Measurements from ENCODE around the gene NUP37. TPM values are rescaled to one million over a fixed set of nuclear protein-coding genes. Genes with fewer than 3 reads are reported as not detected.

The NUP37 gene
- polyA plus RNA-seq, 1 experiment: 62.5 TPM

DNA sequence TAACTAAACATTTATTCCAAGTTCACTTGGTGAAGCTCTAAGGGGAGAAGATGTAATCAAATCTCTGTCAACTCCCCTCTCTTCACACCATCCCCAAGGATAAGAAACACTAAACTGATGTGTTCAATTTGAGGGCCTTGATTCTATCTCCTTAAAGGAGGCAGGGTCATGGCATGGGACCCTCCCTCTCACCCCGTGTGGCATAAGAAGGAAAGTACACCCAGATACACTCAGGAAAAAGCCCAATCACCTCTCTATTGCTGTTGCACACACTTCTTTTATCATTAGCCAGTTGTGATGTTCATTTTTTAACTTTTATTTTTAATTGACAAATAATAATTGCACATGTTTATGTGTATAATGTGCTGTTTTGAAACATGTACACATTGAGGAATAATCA is 93.2 kb downstream of the NUP37 start:
- no peak for DNase-seq (ENCODE audit: low read depth, low spot score)
- TF ChIP-seq, protein P1, sequence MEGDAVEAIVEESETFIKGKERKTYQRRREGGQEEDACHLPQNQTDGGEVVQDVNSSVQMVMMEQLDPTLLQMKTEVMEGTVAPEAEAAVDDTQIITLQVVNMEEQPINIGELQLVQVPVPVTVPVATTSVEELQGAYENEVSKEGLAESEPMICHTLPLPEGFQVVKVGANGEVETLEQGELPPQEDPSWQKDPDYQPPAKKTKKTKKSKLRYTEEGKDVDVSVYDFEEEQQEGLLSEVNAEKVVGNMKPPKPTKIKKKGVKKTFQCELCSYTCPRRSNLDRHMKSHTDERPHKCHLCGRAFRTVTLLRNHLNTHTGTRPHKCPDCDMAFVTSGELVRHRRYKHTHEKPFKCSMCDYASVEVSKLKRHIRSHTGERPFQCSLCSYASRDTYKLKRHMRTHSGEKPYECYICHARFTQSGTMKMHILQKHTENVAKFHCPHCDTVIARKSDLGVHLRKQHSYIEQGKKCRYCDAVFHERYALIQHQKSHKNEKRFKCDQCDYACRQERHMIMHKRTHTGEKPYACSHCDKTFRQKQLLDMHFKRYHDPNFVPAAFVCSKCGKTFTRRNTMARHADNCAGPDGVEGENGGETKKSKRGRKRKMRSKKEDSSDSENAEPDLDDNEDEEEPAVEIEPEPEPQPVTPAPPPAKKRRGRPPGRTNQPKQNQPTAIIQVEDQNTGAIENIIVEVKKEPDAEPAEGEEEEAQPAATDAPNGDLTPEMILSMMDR (IDR thresholded peaks at IDR 0.05; ENCODE audit: low read depth, low read length): no peak
- Histone ChIP-seq H3K27ac (ENCODE audit: low read depth, low read length) (no peak overlapping the region), H3K9me3 (ENCODE audit: control insufficient read depth, insufficient read depth, low read length) (no peaks in the 10 kb centered on the region), H3K4me3 (ENCODE audit: low read depth, low read length) (no peak overlapping the region), H3K27me3 (ENCODE audit: control insufficient read depth, insufficient read depth, low read length) (no peaks in the 10 kb centered on the region)
- ChIA-PET POLR2A (no interaction called here), CTCF (interaction anchor here (0.6 to 1.7 kb wide), 2 partner anchors 197 to 458 kb away, joined by 3 to 7 read pairs; no protein-coding TSS in a partner anchor)

DNA sequence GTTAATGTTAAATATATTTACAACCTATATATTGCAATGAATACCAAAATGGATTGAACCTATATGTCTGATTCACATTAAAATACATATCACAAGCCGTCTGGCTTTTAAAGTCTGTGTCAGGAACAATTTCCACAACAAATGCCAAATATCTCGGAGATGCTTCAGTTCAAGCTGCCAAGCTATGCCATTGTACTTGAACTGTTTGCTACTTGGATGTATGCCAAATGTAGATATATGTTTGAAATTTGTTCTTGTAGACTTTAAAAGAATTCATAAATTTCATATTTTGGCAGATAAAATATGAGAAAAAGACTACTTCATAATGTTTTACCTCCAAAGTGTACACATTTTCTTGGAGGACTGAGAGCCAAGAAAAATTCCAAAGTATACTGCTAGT is 95.1 kb downstream of the NUP37 start:
- TF ChIP-seq, protein P1 (IDR thresholded peaks at IDR 0.05; ENCODE audit: low read depth, low read length): no peak
- no peaks in the 10 kb centered on the region for H3K9me3 ChIP-seq (ENCODE audit: control insufficient read depth, insufficient read depth, low read length)
- no peak overlapping the region for H3K4me3 ChIP-seq (ENCODE audit: low read depth, low read length)
- no peak overlapping the region for H3K27ac ChIP-seq (ENCODE audit: low read depth, low read length)
- POLR2A ChIA-PET: no interaction called here
- CTCF ChIA-PET: interaction anchor here (0.5 to 1.3 kb wide), 2 partner anchors 36 to 678 kb away, joined by 5 read pairs; no protein-coding TSS in a partner anchor
- DNase-seq (ENCODE audit: low read depth, low spot score): no peak
- H3K27me3 ChIP-seq (ENCODE audit: control insufficient read depth, insufficient read depth, low read length): no peaks in the 10 kb centered on the region

DNA sequence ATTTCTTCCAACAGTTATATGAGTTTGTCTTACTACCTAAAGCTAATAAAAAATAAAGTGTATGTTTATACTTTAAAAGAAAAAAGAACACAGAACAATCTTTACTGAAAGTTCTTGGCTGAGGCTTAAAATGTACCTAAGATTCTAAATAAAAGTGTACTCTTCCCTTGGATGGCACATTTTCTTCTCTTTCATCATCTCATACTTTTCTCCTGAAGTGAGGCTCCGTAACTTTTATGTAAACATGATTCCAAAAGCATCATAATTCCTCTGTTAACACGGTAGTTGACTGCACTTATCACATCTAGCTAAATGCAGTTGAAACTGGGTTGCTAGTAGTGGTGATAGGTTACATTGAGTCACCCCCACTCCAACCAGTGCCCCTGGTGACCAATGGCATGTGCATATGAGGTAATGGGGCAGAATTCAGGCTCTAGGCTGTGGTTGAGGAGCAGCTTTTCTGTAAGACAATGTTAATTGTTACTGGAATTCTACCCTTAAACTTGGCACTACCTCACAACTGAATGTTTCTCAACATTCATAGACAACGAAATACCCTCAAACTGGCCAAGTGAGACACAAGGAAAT is 96.5 kb downstream of the NUP37 start:
- peak; percentile 2 for DNase-seq (ENCODE audit: low read depth, low spot score)
- H3K27me3 ChIP-seq (ENCODE audit: control insufficient read depth, insufficient read depth, low read length): no peaks in the 10 kb centered on the region
- POLR2A ChIA-PET: no interaction called here
- H3K27ac ChIP-seq (ENCODE audit: low read depth, low read length): no peak overlapping the region
- TF ChIP-seq, protein P1 (IDR thresholded peaks at IDR 0.05; ENCODE audit: low read depth, low read length): no peak
- no peak overlapping the region for H3K4me3 ChIP-seq (ENCODE audit: low read depth, low read length)
- H3K9me3 ChIP-seq (ENCODE audit: control insufficient read depth, insufficient read depth, low read length): no peaks in the 10 kb centered on the region
- CTCF ChIA-PET: interaction anchor here (1.4 kb wide), 1 partner anchor 83 kb away, joined by 3 read pairs; no protein-coding TSS in a partner anchor

Other genes with a start within 250 kb of the NUP37 start
- 54.9 and 57.5 TPM in 2 replicates for gene DRAM1, start 242.5 kb downstream of the NUP37 start, polyA plus RNA-seq (2011; rRNA removed)
- gene WASHC3, start 58.1 kb downstream of the NUP37 start, polyA plus RNA-seq (2011; rRNA removed): 79.3 and 93.8 TPM in 2 replicates
- 4.2 and 6.0 TPM in 2 replicates for gene PARPBP, start 69 bp upstream of the NUP37 start, polyA plus RNA-seq (2011; rRNA removed)
- not detected in 2 replicates for gene PMCH, start 77.7 kb upstream of the NUP37 start, polyA plus RNA-seq (2011; rRNA removed)